Astrocyte (in vitro differentiated cells and primary cell): ENCODE results near the gene IL21R.

ENCODE experiments used
- CTCF ChIP-seq: IDR thresholded peaks from 2 replicates; pipeline ENCODE4 v1.5.1; 2011; ENCODE audit warnings: low read depth, mild to moderate bottlenecking, inconsistent platforms, low read length, moderate library complexity; ENCODE audit not compliant: insufficient read depth
- EZH2 ChIP-seq: IDR thresholded peaks from 2 replicates; pipeline ENCODE4 v1.6.1; 2012; ENCODE audit warnings: mild to moderate bottlenecking, low read length, inconsistent platforms; ENCODE audit not compliant: insufficient read depth

GRCh38 chr16:27483088-27483437 lies 81.1 kb downstream of the IL21R start:
- TF ChIP-seq CTCF (no peak), EZH2 (no peak)
